Daoy (cell line): ENCODE measurements around the gene DNAH9. TPM values are rescaled to one million over a fixed set of nuclear protein-coding genes. Genes with fewer than 3 reads are reported as not detected.

ENCODE experiments used
- DNase-seq: peaks from one replicate; pipeline ENCODE4 v3.0.0-alpha.2; 2015; ENCODE audit warnings: low read depth
- total RNA-seq: library from RNA; depleted of rRNA; stranded (reverse); fragments of >200 nt; shearing (Covaris generic); gene quantifications from 2 replicates; pipeline ENCODE4 v1.2.3, GENCODE V29; 2014; rRNA removed

The DNAH9 gene
- total RNA-seq: 0.74 and 16.7 TPM in 2 replicates

GRCh38 chr17:11598274-11599221, at the start of gene DNAH9:
Gene DNAH9 (plus strand): TSS chr17:11598470. CDS start chr17:11598499, 29 bp downstream.
- peak; percentile 95 for DNase-seq

GRCh38 chr17:11550431-11550830, 47.8 kb upstream of the DNAH9 start:
- no peak for DNase-seq

GRCh38 chr17:11551442-11551841, 46.8 kb upstream of the DNAH9 start:
- no peak for DNase-seq

GRCh38 chr17:11553135-11553534, 45.1 kb upstream of the DNAH9 start:
- no peak for DNase-seq

GRCh38 chr17:11554042-11554441, 44.2 kb upstream of the DNAH9 start:
- DNase-seq: no peak

GRCh38 chr17:11554542-11554941, 43.7 kb upstream of the DNAH9 start:
- no peak for DNase-seq

- no peak for DNase-seq
Observed at GRCh38 chr17:11555530-11555929, 42.7 kb upstream of the DNAH9 start.

GRCh38 chr17:11557727-11558452, 40.4 kb upstream of the DNAH9 start:
- DNase-seq: no peak

- no peak for DNase-seq
Observed at GRCh38 chr17:11558681-11559234, 39.5 kb upstream of the DNAH9 start.

- DNase-seq: no peak
Observed at GRCh38 chr17:11559601-11560000, 38.7 kb upstream of the DNAH9 start.

GRCh38 chr17:11561281-11561680, 37.0 kb upstream of the DNAH9 start:
- no peak for DNase-seq

- no peak for DNase-seq
Observed at GRCh38 chr17:11561702-11562101, 36.6 kb upstream of the DNAH9 start.

GRCh38 chr17:11564589-11565380, 33.5 kb upstream of the DNAH9 start:
- DNase-seq: no peak

GRCh38 chr17:11565591-11565990, 32.7 kb upstream of the DNAH9 start:
- DNase-seq: no peak

GRCh38 chr17:11578998-11579397, 19.3 kb upstream of the DNAH9 start:
- no peak for DNase-seq

- DNase-seq: no peak
Observed at GRCh38 chr17:11580677-11581076, 17.6 kb upstream of the DNAH9 start.

GRCh38 chr17:11582217-11582616, 16.1 kb upstream of the DNAH9 start:
- DNase-seq: no peak

- DNase-seq: no peak
Observed at GRCh38 chr17:11583306-11583992, 14.8 kb upstream of the DNAH9 start.

- DNase-seq: no peak
Observed at GRCh38 chr17:11589716-11590115, 8.6 kb upstream of the DNAH9 start.

GRCh38 chr17:11601661-11602060, 3.4 kb downstream of the DNAH9 start:
- DNase-seq: no peak

- DNase-seq: peak; percentile 64
Observed at GRCh38 chr17:11608396-11608795, 10.1 kb downstream of the DNAH9 start.
